PC-9 (cell line): ENCODE data around the gene TFAP2A.

ENCODE experiments used
- EZH2 ChIP-seq: fragments of 200-600 bp; sonication (generic); IDR thresholded peaks from 2 replicates; pipeline ENCODE4 v1.8.0; 2017; ENCODE audit warnings: antibody characterized with exemption, low read depth
- TF ChIP-seq, protein P1 (sequence below): fragments of 200-600 bp; sonication (generic); conservative IDR thresholded peaks from 2 replicates; pipeline ENCODE4 v1.6.1; 2017; ENCODE audit warnings: mixed run types, antibody characterized with exemption, mild to moderate bottlenecking, moderate library complexity

GRCh38 chr6:10381133-10381829 is 33.6 kb downstream of the TFAP2A start:
- TF ChIP-seq, protein P1, sequence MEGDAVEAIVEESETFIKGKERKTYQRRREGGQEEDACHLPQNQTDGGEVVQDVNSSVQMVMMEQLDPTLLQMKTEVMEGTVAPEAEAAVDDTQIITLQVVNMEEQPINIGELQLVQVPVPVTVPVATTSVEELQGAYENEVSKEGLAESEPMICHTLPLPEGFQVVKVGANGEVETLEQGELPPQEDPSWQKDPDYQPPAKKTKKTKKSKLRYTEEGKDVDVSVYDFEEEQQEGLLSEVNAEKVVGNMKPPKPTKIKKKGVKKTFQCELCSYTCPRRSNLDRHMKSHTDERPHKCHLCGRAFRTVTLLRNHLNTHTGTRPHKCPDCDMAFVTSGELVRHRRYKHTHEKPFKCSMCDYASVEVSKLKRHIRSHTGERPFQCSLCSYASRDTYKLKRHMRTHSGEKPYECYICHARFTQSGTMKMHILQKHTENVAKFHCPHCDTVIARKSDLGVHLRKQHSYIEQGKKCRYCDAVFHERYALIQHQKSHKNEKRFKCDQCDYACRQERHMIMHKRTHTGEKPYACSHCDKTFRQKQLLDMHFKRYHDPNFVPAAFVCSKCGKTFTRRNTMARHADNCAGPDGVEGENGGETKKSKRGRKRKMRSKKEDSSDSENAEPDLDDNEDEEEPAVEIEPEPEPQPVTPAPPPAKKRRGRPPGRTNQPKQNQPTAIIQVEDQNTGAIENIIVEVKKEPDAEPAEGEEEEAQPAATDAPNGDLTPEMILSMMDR: no peak
- TF ChIP-seq EZH2: no peak
